ENCODE data around the gene NRCAM. TPM values are rescaled to one million over a fixed set of nuclear protein-coding genes. Genes with fewer than 3 reads are reported as not detected.

Gene NRCAM
- total and polyA plus RNA-seq, 4 donors, result 0.17 to 3.2 (median 0.64) TPM

DNA sequence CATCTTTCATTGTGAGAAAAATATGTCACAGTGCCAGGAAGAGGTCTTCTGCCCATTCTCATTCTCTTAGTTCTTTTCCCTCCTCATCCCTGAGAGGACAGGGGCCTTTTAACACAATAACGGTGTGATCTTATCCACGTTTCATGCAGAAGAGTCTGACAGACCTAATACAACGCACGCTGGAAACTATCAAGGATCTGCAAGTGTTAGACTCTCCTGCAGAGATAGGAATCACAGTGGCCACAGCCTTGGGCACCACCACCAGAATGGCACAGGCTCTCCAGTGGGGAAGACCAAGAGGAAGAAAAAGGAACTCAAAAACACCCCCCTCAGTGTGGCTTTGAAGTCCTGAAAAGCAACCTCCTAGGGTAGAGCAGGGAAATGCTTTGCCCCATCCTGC, 253.5 kb downstream of the NRCAM start:
- Histone ChIP-seq H3K9ac (ENCODE audit: low read depth in 1 of 2, low read length in 2 of 2) (no peak overlapping the region), H3K27ac (ENCODE audit: low read depth in 1 of 2, low read length in 2 of 2) (no peak overlapping the region), H3K27me3 (ENCODE audit: control insufficient read depth in 4 of 4, insufficient read depth in 4 of 4, low read length in 3 of 4) (no peaks in the 10 kb centered on the region), H3K9me3 (ENCODE audit: control insufficient read depth in 4 of 4, low read length in 3 of 4) (no peaks in the 10 kb centered on the region), H3K4me3 (ENCODE audit: low read depth in 1 of 3, low read length in 3 of 3) (no peak overlapping the region), H3K4me1 (ENCODE audit: control insufficient read depth in 4 of 4, insufficient read depth in 4 of 4, low read length in 3 of 4) (no peaks in the 10 kb centered on the region), H3K36me3 (ENCODE audit: control insufficient read depth in 4 of 4, insufficient read depth in 3 of 4, low read depth in 1 of 4, low read length in 3 of 4) (no peaks in the 10 kb centered on the region)
- 66% methylated on average over 4 of the region's 4 CpGs for WGBS
- no peak for DNase-seq (ENCODE audit: low spot score)
- TF ChIP-seq NR2F2 (IDR thresholded peaks at IDR 0.05) (no peak), FOXA2 (IDR thresholded peaks at IDR 0.05) (no peak), HNF4G (IDR thresholded peaks at IDR 0.05) (no peak)

- H3K27ac ChIP-seq (ENCODE audit: low read depth in 1 of 2, low read length in 2 of 2), result no peak overlapping the region
- no peak overlapping the region for H3K9ac ChIP-seq (ENCODE audit: low read depth in 1 of 2, low read length in 2 of 2)
- no peak for TF ChIP-seq ZBTB33 (IDR thresholded peaks at IDR 0.05)
- TF ChIP-seq HNF4A (conservative IDR thresholded peaks at IDR 0.05), result no peak
- no peak for TF ChIP-seq FOXA2 (IDR thresholded peaks at IDR 0.05)
- no peak for TF ChIP-seq TAF1 (conservative IDR thresholded peaks at IDR 0.05)
- TF ChIP-seq ATF3 (IDR thresholded peaks at IDR 0.05), result no peak
- TF ChIP-seq GABPA (IDR thresholded peaks at IDR 0.05 in 1 of 2, conservative IDR thresholded peaks at IDR 0.05 in 1 of 2), result no peak
- TF ChIP-seq MAX (IDR thresholded peaks at IDR 0.05), result no peak
- TF ChIP-seq FOXA1 (IDR thresholded peaks at IDR 0.05), result no peak
- TF ChIP-seq SP1 (IDR thresholded peaks at IDR 0.05), result no peak
- TF ChIP-seq, protein P1, sequence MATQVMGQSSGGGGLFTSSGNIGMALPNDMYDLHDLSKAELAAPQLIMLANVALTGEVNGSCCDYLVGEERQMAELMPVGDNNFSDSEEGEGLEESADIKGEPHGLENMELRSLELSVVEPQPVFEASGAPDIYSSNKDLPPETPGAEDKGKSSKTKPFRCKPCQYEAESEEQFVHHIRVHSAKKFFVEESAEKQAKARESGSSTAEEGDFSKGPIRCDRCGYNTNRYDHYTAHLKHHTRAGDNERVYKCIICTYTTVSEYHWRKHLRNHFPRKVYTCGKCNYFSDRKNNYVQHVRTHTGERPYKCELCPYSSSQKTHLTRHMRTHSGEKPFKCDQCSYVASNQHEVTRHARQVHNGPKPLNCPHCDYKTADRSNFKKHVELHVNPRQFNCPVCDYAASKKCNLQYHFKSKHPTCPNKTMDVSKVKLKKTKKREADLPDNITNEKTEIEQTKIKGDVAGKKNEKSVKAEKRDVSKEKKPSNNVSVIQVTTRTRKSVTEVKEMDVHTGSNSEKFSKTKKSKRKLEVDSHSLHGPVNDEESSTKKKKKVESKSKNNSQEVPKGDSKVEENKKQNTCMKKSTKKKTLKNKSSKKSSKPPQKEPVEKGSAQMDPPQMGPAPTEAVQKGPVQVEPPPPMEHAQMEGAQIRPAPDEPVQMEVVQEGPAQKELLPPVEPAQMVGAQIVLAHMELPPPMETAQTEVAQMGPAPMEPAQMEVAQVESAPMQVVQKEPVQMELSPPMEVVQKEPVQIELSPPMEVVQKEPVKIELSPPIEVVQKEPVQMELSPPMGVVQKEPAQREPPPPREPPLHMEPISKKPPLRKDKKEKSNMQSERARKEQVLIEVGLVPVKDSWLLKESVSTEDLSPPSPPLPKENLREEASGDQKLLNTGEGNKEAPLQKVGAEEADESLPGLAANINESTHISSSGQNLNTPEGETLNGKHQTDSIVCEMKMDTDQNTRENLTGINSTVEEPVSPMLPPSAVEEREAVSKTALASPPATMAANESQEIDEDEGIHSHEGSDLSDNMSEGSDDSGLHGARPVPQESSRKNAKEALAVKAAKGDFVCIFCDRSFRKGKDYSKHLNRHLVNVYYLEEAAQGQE (IDR thresholded peaks at IDR 0.05), result no peak
- TF ChIP-seq YY1 (IDR thresholded peaks at IDR 0.05), result no peak
- no peak for TF ChIP-seq RXRA (IDR thresholded peaks at IDR 0.05)
- TF ChIP-seq CTCF (IDR thresholded peaks at IDR 0.05; ENCODE audit: low read depth, low read length, missing input control), result no peak
- no peak for TF ChIP-seq RAD21 (IDR thresholded peaks at IDR 0.05)
- TF ChIP-seq HNF4G (IDR thresholded peaks at IDR 0.05), result no peak
- TF ChIP-seq JUND (IDR thresholded peaks at IDR 0.05), result no peak
- no peak for TF ChIP-seq NR2F2 (IDR thresholded peaks at IDR 0.05)
- TF ChIP-seq EGR1 (IDR thresholded peaks at IDR 0.05; ENCODE audit: low read depth in 2 of 2), result no peak
- WGBS, result 88% methylated on average over 2 of the region's 2 CpGs
- no peaks in the 10 kb centered on the region for H3K36me3 ChIP-seq (ENCODE audit: control insufficient read depth in 4 of 4, insufficient read depth in 3 of 4, low read depth in 1 of 4, low read length in 3 of 4)
- DNase-seq (ENCODE audit: low spot score), result no peak
- H3K4me1 ChIP-seq (ENCODE audit: control insufficient read depth in 4 of 4, insufficient read depth in 4 of 4, low read length in 3 of 4), result no peaks in the 10 kb centered on the region
- no peak overlapping the region for H3K4me3 ChIP-seq (ENCODE audit: low read depth in 1 of 3, low read length in 3 of 3)
- H3K27me3 ChIP-seq (ENCODE audit: control insufficient read depth in 4 of 4, insufficient read depth in 4 of 4, low read length in 3 of 4), result no peaks in the 10 kb centered on the region
- H3K9me3 ChIP-seq (ENCODE audit: control insufficient read depth in 4 of 4, low read length in 3 of 4), result no peaks in the 10 kb centered on the region
These were observed 254.5 kb downstream of the NRCAM start for GRCh38 chr7:108201766-108202165.

Measured in liver (tissue), 9 donors.